H9 (cell line): ENCODE measurements around the gene SUN2. TPM values are rescaled to one million over a fixed set of nuclear protein-coding genes. Genes with fewer than 3 reads are reported as not detected.
A peak's percentile ranks its signal among the peaks of the same experiment; 100 is the strongest.

ENCODE experiments used
- DNase-seq: peaks from one replicate; pipeline ENCODE4 v3.0.0-alpha.2; 2017
- H2AFZ ChIP-seq: one replicate; pipeline ENCODE4 v1.6.1; 2013; ENCODE audit warnings: mild to moderate bottlenecking, low read length, control low read depth, moderate library complexity
- H2AK5ac ChIP-seq: 2 replicates; pipeline ENCODE4 v1.6.1; 2013; ENCODE audit warnings: low read length, control low read depth, mixed read lengths; ENCODE audit not compliant: insufficient read length
- H2BK120ac ChIP-seq: one replicate; pipeline ENCODE4 v1.6.1; 2013; ENCODE audit warnings: low read depth, mild to moderate bottlenecking, low read length, control low read depth, inconsistent platforms; ENCODE audit not compliant: poor library complexity, severe bottlenecking
- H2BK12ac ChIP-seq: 2 replicates; pipeline ENCODE4 v1.6.1; 2013; ENCODE audit warnings: low read length, control low read depth, mixed read lengths, low read depth; ENCODE audit not compliant: insufficient read length
- H2BK15ac ChIP-seq: 2 replicates; pipeline ENCODE4 v1.6.1; 2013; ENCODE audit warnings: low read depth, low read length, control low read depth
- H2BK20ac ChIP-seq: one replicate; pipeline ENCODE4 v1.6.1; 2013; ENCODE audit warnings: low read depth, mild to moderate bottlenecking, low read length, control low read depth, inconsistent platforms; ENCODE audit not compliant: poor library complexity, severe bottlenecking
- H2BK5ac ChIP-seq: 2 replicates; pipeline ENCODE4 v1.6.1; 2013; ENCODE audit warnings: low read length, control low read depth, mixed read lengths; ENCODE audit not compliant: insufficient read length
- H3K14ac ChIP-seq: 2 replicates; pipeline ENCODE4 v1.6.1; 2013; ENCODE audit warnings: low read length, control low read depth; ENCODE audit not compliant: insufficient read depth
- H3K18ac ChIP-seq: 2 replicates; pipeline ENCODE4 v1.6.1; 2013; ENCODE audit warnings: low read depth, mild to moderate bottlenecking, mixed read lengths, low read length, control low read depth; ENCODE audit not compliant: insufficient read length
- H3K23ac ChIP-seq: 2 replicates; pipeline ENCODE4 v1.6.1; 2013; ENCODE audit warnings: low read length, control low read depth, mixed read lengths, low read depth; ENCODE audit not compliant: insufficient read length
- H3K23me2 ChIP-seq: 2 replicates; pipeline ENCODE4 v1.6.1; 2013; ENCODE audit warnings: low read depth, mild to moderate bottlenecking, mixed read lengths, low read length, control low read depth; ENCODE audit not compliant: insufficient read length, poor library complexity, severe bottlenecking
- H3K27ac ChIP-seq: 2 replicates; pipeline ENCODE4 v1.5.1; 2013; ENCODE audit warnings: low read length, control low read depth, mixed read lengths, low read depth; ENCODE audit not compliant: insufficient read length
- H3K27me3 ChIP-seq: 2 replicates; pipeline ENCODE4 v1.6.1; 2013; ENCODE audit warnings: low read length, control low read depth, inconsistent platforms; ENCODE audit not compliant: insufficient read depth
- H3K4ac ChIP-seq: 2 replicates; pipeline ENCODE4 v1.6.1; 2013; ENCODE audit warnings: low read depth, mild to moderate bottlenecking, control low read depth, inconsistent platforms, low read length, moderate library complexity
- H3K4me1 ChIP-seq: 2 replicates; pipeline ENCODE4 v1.6.1; 2013; ENCODE audit warnings: low read length, control low read depth, inconsistent platforms; ENCODE audit not compliant: insufficient read depth
- H3K4me2 ChIP-seq: 2 replicates; pipeline ENCODE4 v1.6.1; 2013; ENCODE audit warnings: low read length, control low read depth, mixed read lengths; ENCODE audit not compliant: insufficient read length, insufficient read depth
- H3K56ac ChIP-seq: 2 replicates; pipeline ENCODE4 v1.6.1; 2013; ENCODE audit warnings: low read depth, mild to moderate bottlenecking, mixed read lengths, low read length, control low read depth; ENCODE audit not compliant: insufficient read length
- H3K79me1 ChIP-seq: 2 replicates; pipeline ENCODE4 v1.6.1; 2013; ENCODE audit warnings: low read depth, mild to moderate bottlenecking, moderate library complexity, low read length, control low read depth, inconsistent platforms; ENCODE audit not compliant: insufficient read depth, poor library complexity, severe bottlenecking
- H3K79me2 ChIP-seq: 2 replicates; pipeline ENCODE4 v1.6.1; 2013; ENCODE audit warnings: low read length, control low read depth, inconsistent platforms; ENCODE audit not compliant: insufficient read depth
- H3K9ac ChIP-seq: 2 replicates; pipeline ENCODE4 v1.6.1; 2013; ENCODE audit warnings: low read length, control low read depth, mixed read lengths; ENCODE audit not compliant: insufficient read length; ENCODE audit errors: extremely low read depth
- H3K9me3 ChIP-seq: one replicate; pipeline ENCODE4 v1.6.1; 2013; ENCODE audit warnings: low read depth, low read length, inconsistent platforms; ENCODE audit not compliant: control insufficient read depth
- H3T11ph ChIP-seq: one replicate; pipeline ENCODE4 v1.6.1; 2013; ENCODE audit warnings: mild to moderate bottlenecking, low read length, control low read depth, inconsistent platforms
- H4K20me1 ChIP-seq: one replicate; pipeline ENCODE4 v1.6.1; 2013; ENCODE audit not compliant: control insufficient read depth, insufficient read length, insufficient read depth
- H4K5ac ChIP-seq: 2 replicates; pipeline ENCODE4 v1.6.1; 2013; ENCODE audit warnings: low read depth, mild to moderate bottlenecking, mixed read lengths, low read length, control low read depth; ENCODE audit not compliant: insufficient read length
- H4K8ac ChIP-seq: replicated peaks from 2 replicates; pipeline ENCODE4 v1.6.1; 2013; ENCODE audit warnings: low read length, control low read depth, mixed read lengths, low read depth; ENCODE audit not compliant: insufficient read length
- H4K91ac ChIP-seq: 2 replicates; pipeline ENCODE4 v1.6.1; 2013; ENCODE audit warnings: low read depth, mild to moderate bottlenecking, moderate library complexity, mixed read lengths, low read length, control low read depth; ENCODE audit not compliant: insufficient read length
- H3K27ac Mint-ChIP-seq, 3 experiments: 2 replicates in 2 of 3; 3 replicates in 1 of 3; pipeline ENCODE4 v1.8.0; 2020 to 2021; ENCODE audit warnings: mixed read lengths in 3 of 3, mild to moderate bottlenecking in 1 of 3, moderate library complexity in 1 of 3
- H3K27me3 Mint-ChIP-seq: 2 replicates; pipeline ENCODE4 v1.8.0; 2021; ENCODE audit warnings: low read depth, mild to moderate bottlenecking, moderate library complexity, mixed read lengths
- H3K36me3 Mint-ChIP-seq, 3 experiments: 2 replicates in 2 of 3; 3 replicates in 1 of 3; pipeline ENCODE4 v1.8.0; 2020 to 2021; ENCODE audit warnings: low read depth in 3 of 3, mixed read lengths in 3 of 3; ENCODE audit not compliant: insufficient read depth in 1 of 3
- H3K4me1 Mint-ChIP-seq, 2 experiments: 2 replicates each; pipeline ENCODE4 v1.8.0; 2020; ENCODE audit warnings: mixed read lengths in 2 of 2
- H3K4me3 Mint-ChIP-seq, 2 experiments: 2 replicates in 1 of 2; 3 replicates in 1 of 2; pipeline ENCODE4 v1.8.0; 2020 to 2021; ENCODE audit warnings: mild to moderate bottlenecking in 2 of 2, mixed read lengths in 2 of 2, moderate library complexity in 1 of 2
- H3K9me3 Mint-ChIP-seq, 2 experiments: 2 replicates in 1 of 2; 3 replicates in 1 of 2; pipeline ENCODE4 v1.8.0; 2020; ENCODE audit warnings: mild to moderate bottlenecking in 2 of 2, mixed read lengths in 2 of 2, moderate library complexity in 1 of 2
- WGBS: extraction: QIAGEN DNeasy Blood & Tissue Kit; methylation state at CpG from one replicate; pipeline ENCODE4 v1.1.7; 2013; ENCODE audit warnings: missing lambda C conversion rate, low lambda C conversion rate, mixed read lengths; ENCODE audit not compliant: insufficient read length; ENCODE audit errors: extremely low coverage; 5-methylcytosine and 5-hydroxymethylcytosine counted together
- total RNA-seq: library from RNA; stranded (reverse); gene quantifications from 2 replicates; pipeline ENCODE4 v1.2.1, GENCODE V29; 2021
- TF ChIP-seq, protein P1 (sequence below): fragments of 200-600 bp; sonication (generic); conservative IDR thresholded peaks from 3 replicates; pipeline ENCODE4 v1.8.0; 2021; ENCODE audit warnings: antibody characterized with exemption, mild to moderate bottlenecking

Gene SUN2
- total RNA-seq, 1 experiment from 2014 or later = 12.0 TPM

DNA sequence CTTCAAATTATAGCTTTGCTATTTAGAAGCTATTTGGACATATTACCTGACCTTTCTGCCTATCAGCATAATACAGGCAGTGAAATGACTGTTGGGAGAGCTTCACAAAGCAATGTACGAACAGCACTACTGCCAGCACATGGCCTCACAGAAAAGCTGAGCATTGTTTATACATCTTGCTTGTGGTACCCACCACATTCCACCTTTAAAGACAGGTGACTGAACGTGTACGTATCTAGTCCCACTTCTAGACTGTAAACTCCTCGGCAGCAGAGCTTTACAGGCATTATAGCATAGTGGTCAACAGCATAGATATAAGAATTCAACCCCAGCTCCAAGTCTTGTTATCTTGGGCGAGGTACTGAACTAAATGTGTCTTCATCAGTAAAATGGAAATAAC lies 56.7 kb downstream of the SUN2 start:
- Histone ChIP-seq H3K27me3 (no peaks in the 10 kb centered on the region), H3K4ac (no peak overlapping the region), H2AK5ac (no peak overlapping the region), H2BK20ac (no peak overlapping the region), H3K4me2 (peak overlapping the region; percentile 72), H2BK5ac (no peak overlapping the region), H3T11ph (no peak overlapping the region), H3K9me3 (no peaks in the 10 kb centered on the region), H4K5ac (no peak overlapping the region), H3K79me1 (no peaks in the 10 kb centered on the region), H3K9ac (peak overlapping the region; percentile 27), H2BK12ac (no peak overlapping the region), H3K4me1 (peaks cover 5% of the 10 kb centered on the region), H2BK120ac (no peak overlapping the region), H3K79me2 (peaks cover 9% of the 10 kb centered on the region), H2AFZ (no peak overlapping the region), H3K14ac (no peak overlapping the region), H3K56ac (no peak overlapping the region), H4K91ac (no peak overlapping the region), H2BK15ac (no peak overlapping the region), H3K27ac (no peak overlapping the region), H4K8ac (no peak overlapping the region), H3K23ac (no peak overlapping the region), H4K20me1 (no peaks in the 10 kb centered on the region), H3K23me2 (peaks cover 10% of the 10 kb centered on the region), H3K18ac (no peak overlapping the region)
- H3K4me3 Mint-ChIP-seq = peak overlapping the region; percentile 93 to 99
- H3K4me1 Mint-ChIP-seq = peaks cover 41 to 51% of the 10 kb centered on the region in 2 experiments
- peaks cover 7 to 28% (median 13%) of the 10 kb centered on the region in 3 experiments; a peak in 6 of 7 replicates for H3K36me3 Mint-ChIP-seq
- TF ChIP-seq, protein P1, sequence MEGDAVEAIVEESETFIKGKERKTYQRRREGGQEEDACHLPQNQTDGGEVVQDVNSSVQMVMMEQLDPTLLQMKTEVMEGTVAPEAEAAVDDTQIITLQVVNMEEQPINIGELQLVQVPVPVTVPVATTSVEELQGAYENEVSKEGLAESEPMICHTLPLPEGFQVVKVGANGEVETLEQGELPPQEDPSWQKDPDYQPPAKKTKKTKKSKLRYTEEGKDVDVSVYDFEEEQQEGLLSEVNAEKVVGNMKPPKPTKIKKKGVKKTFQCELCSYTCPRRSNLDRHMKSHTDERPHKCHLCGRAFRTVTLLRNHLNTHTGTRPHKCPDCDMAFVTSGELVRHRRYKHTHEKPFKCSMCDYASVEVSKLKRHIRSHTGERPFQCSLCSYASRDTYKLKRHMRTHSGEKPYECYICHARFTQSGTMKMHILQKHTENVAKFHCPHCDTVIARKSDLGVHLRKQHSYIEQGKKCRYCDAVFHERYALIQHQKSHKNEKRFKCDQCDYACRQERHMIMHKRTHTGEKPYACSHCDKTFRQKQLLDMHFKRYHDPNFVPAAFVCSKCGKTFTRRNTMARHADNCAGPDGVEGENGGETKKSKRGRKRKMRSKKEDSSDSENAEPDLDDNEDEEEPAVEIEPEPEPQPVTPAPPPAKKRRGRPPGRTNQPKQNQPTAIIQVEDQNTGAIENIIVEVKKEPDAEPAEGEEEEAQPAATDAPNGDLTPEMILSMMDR = no peak
- WGBS = no CpG with 5 or more reads among the region's 5 CpGs
- DNase-seq = no peak
- H3K9me3 Mint-ChIP-seq = no peaks in the 10 kb centered on the region
- no peak overlapping the region for H3K27ac Mint-ChIP-seq
- H3K27me3 Mint-ChIP-seq = no peaks in the 10 kb centered on the region; the same call in 1 of the 2 replicates
